Liver (tissue), 9 donors: ENCODE results near the gene RASAL2. TPM values are rescaled to one million over a fixed set of nuclear protein-coding genes. Genes with fewer than 3 reads are reported as not detected.

ENCODE experiments used
- DNase-seq: peaks from one replicate; pipeline ENCODE4 v3.0.0-alpha.2; 2017; ENCODE audit warnings: low spot score
- H3K27ac ChIP-seq, 2 donors: one replicate each; pipeline ENCODE4 v1.7.0; 2013; ENCODE audit warnings: inconsistent platforms in 2 of 2, low read length in 2 of 2, control low read depth in 1 of 2, low read depth in 1 of 2, mild to moderate bottlenecking in 1 of 2
- H3K27me3 ChIP-seq, 4 donors: one replicate each; pipeline versions ENCODE4 v1.6.1 to v1.7.0; 2013; ENCODE audit warnings: low read length in 3 of 4, inconsistent platforms in 1 of 4, mild to moderate bottlenecking in 1 of 4, moderate library complexity in 1 of 4; ENCODE audit not compliant: control insufficient read depth in 4 of 4, insufficient read depth in 4 of 4
- H3K36me3 ChIP-seq, 4 donors: one replicate each; pipeline versions ENCODE4 v1.6.1 to v1.7.0; 2013; ENCODE audit warnings: low read length in 3 of 4, mild to moderate bottlenecking in 3 of 4, low read depth in 1 of 4, moderate library complexity in 1 of 4; ENCODE audit not compliant: control insufficient read depth in 4 of 4, insufficient read depth in 3 of 4
- H3K4me1 ChIP-seq, 4 donors: one replicate each; pipeline versions ENCODE4 v1.6.1 to v1.7.0; 2013; ENCODE audit warnings: low read length in 3 of 4, mild to moderate bottlenecking in 3 of 4, moderate library complexity in 1 of 4; ENCODE audit not compliant: control insufficient read depth in 4 of 4, insufficient read depth in 4 of 4
- H3K4me3 ChIP-seq, 3 donors: one replicate each; pipeline versions ENCODE4 v1.6.1 to v1.7.0; 2013; ENCODE audit warnings: low read length in 3 of 3, control low read depth in 1 of 3, low read depth in 1 of 3, mild to moderate bottlenecking in 1 of 3
- H3K9ac ChIP-seq, 2 donors: one replicate each; pipeline ENCODE4 v1.7.0; 2013; ENCODE audit warnings: low read length in 2 of 2, mild to moderate bottlenecking in 2 of 2, moderate library complexity in 2 of 2, control low read depth in 1 of 2, low read depth in 1 of 2
- H3K9me3 ChIP-seq, 4 donors: one replicate each; pipeline versions ENCODE4 v1.6.1 to v1.7.0; 2013; ENCODE audit warnings: low read length in 3 of 4; ENCODE audit not compliant: control insufficient read depth in 4 of 4
- EGR1 ChIP-seq, 2 donors: IDR thresholded peaks; 2 replicates each; pipeline ENCODE4 v1.6.1; 2016 to 2018; ENCODE audit warnings: antibody characterized with exemption in 2 of 2, low read depth in 2 of 2
- FOXA2 ChIP-seq: IDR thresholded peaks from 2 replicates; pipeline ENCODE4 v1.6.1; 2016; ENCODE audit warnings: antibody characterized with exemption
- HNF4A ChIP-seq, 2 donors: conservative IDR thresholded peaks; 2 replicates each; pipeline ENCODE4 v1.6.1; 2016; ENCODE audit warnings: antibody characterized with exemption in 2 of 2, mild to moderate bottlenecking in 2 of 2
- JUND ChIP-seq, 2 donors: IDR thresholded peaks; 2 replicates each; pipeline ENCODE4 v1.6.1; 2016; ENCODE audit warnings: antibody characterized with exemption in 2 of 2
- NR2F2 ChIP-seq: IDR thresholded peaks from 2 replicates; pipeline ENCODE4 v1.6.1; 2016; ENCODE audit warnings: antibody characterized with exemption
- RAD21 ChIP-seq, 2 donors: IDR thresholded peaks; 2 replicates each; pipeline ENCODE4 v1.6.1; 2016; ENCODE audit warnings: antibody characterized with exemption in 2 of 2, mild to moderate bottlenecking in 2 of 2
- RXRA ChIP-seq, 2 donors: IDR thresholded peaks; 2 replicates each; pipeline ENCODE4 v1.6.1; 2017 to 2018; ENCODE audit warnings: antibody characterized with exemption in 2 of 2, mild to moderate bottlenecking in 1 of 2
- SP1 ChIP-seq: IDR thresholded peaks from 2 replicates; pipeline ENCODE4 v1.6.1; 2018; ENCODE audit warnings: antibody characterized with exemption, mild to moderate bottlenecking
- TAF1 ChIP-seq: conservative IDR thresholded peaks from 2 replicates; pipeline ENCODE4 v1.6.1; 2016; ENCODE audit warnings: antibody characterized with exemption, mild to moderate bottlenecking
- YY1 ChIP-seq: IDR thresholded peaks from 2 replicates; pipeline ENCODE4 v1.6.1; 2016; ENCODE audit warnings: antibody characterized with exemption, mild to moderate bottlenecking
- WGBS: extraction: QIAGEN DNeasy Blood & Tissue Kit; methylation state at CpG from one replicate; pipeline ENCODE4 v1.1.7; 2013; 5-methylcytosine and 5-hydroxymethylcytosine counted together
- polyA plus RNA-seq, 2 donors: library from polyadenylated mRNA; stranded (reverse) in 1 of 2; unstranded in 1 of 2; fragments of 200-250 nt in 1 of 2; fragments of >200 nt in 1 of 2; fragmentation: Nextera tagmentation in 1 of 2; extraction: Ambion mirVana in 1 of 2; gene quantifications; one replicate each; pipeline versions ENCODE4 v1.2.1 to v1.2.3, GENCODE V29; 2013 to 2015
- total RNA-seq, 2 donors: library from RNA; depleted of rRNA; stranded (reverse); fragments of >200 nt; gene quantifications; one replicate each; pipeline ENCODE4 v1.2.3, GENCODE V29; 2014
- TF ChIP-seq, protein P1 (sequence below): fragments of 150-350 bp; IDR thresholded peaks from 2 replicates; pipeline ENCODE4 v1.5.1; 2017; ENCODE audit warnings: improper control_type of control experiment, low read depth, low read length; ENCODE audit not compliant: missing input control
- TF ChIP-seq, protein P2 (sequence below): IDR thresholded peaks from 2 replicates; pipeline ENCODE4 v1.6.1; 2016; ENCODE audit warnings: antibody characterized with exemption, mild to moderate bottlenecking
- TF ChIP-seq, protein P3 (sequence below): IDR thresholded peaks from 2 replicates; pipeline ENCODE4 v1.6.1; 2016; ENCODE audit warnings: antibody characterized with exemption
- donor health status: healthy.
- donor health status: healthy.
- donor health status: healthy.
- donor health status: healthy.
- donor health status: healthy.

Gene RASAL2
- total and polyA plus RNA-seq, 4 donors = 1.8 to 8.1 (median 4.1) TPM

- TF ChIP-seq SP1 = no peak
- no peak for TF ChIP-seq TAF1
- TF ChIP-seq, protein P1, sequence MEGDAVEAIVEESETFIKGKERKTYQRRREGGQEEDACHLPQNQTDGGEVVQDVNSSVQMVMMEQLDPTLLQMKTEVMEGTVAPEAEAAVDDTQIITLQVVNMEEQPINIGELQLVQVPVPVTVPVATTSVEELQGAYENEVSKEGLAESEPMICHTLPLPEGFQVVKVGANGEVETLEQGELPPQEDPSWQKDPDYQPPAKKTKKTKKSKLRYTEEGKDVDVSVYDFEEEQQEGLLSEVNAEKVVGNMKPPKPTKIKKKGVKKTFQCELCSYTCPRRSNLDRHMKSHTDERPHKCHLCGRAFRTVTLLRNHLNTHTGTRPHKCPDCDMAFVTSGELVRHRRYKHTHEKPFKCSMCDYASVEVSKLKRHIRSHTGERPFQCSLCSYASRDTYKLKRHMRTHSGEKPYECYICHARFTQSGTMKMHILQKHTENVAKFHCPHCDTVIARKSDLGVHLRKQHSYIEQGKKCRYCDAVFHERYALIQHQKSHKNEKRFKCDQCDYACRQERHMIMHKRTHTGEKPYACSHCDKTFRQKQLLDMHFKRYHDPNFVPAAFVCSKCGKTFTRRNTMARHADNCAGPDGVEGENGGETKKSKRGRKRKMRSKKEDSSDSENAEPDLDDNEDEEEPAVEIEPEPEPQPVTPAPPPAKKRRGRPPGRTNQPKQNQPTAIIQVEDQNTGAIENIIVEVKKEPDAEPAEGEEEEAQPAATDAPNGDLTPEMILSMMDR = no peak
- TF ChIP-seq RXRA (IDR thresholded peaks at IDR 0.05) = no peak
- TF ChIP-seq RAD21 (IDR thresholded peaks at IDR 0.05) = no peak
- TF ChIP-seq, protein P2, sequence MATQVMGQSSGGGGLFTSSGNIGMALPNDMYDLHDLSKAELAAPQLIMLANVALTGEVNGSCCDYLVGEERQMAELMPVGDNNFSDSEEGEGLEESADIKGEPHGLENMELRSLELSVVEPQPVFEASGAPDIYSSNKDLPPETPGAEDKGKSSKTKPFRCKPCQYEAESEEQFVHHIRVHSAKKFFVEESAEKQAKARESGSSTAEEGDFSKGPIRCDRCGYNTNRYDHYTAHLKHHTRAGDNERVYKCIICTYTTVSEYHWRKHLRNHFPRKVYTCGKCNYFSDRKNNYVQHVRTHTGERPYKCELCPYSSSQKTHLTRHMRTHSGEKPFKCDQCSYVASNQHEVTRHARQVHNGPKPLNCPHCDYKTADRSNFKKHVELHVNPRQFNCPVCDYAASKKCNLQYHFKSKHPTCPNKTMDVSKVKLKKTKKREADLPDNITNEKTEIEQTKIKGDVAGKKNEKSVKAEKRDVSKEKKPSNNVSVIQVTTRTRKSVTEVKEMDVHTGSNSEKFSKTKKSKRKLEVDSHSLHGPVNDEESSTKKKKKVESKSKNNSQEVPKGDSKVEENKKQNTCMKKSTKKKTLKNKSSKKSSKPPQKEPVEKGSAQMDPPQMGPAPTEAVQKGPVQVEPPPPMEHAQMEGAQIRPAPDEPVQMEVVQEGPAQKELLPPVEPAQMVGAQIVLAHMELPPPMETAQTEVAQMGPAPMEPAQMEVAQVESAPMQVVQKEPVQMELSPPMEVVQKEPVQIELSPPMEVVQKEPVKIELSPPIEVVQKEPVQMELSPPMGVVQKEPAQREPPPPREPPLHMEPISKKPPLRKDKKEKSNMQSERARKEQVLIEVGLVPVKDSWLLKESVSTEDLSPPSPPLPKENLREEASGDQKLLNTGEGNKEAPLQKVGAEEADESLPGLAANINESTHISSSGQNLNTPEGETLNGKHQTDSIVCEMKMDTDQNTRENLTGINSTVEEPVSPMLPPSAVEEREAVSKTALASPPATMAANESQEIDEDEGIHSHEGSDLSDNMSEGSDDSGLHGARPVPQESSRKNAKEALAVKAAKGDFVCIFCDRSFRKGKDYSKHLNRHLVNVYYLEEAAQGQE = no peak
- TF ChIP-seq, protein P3, sequence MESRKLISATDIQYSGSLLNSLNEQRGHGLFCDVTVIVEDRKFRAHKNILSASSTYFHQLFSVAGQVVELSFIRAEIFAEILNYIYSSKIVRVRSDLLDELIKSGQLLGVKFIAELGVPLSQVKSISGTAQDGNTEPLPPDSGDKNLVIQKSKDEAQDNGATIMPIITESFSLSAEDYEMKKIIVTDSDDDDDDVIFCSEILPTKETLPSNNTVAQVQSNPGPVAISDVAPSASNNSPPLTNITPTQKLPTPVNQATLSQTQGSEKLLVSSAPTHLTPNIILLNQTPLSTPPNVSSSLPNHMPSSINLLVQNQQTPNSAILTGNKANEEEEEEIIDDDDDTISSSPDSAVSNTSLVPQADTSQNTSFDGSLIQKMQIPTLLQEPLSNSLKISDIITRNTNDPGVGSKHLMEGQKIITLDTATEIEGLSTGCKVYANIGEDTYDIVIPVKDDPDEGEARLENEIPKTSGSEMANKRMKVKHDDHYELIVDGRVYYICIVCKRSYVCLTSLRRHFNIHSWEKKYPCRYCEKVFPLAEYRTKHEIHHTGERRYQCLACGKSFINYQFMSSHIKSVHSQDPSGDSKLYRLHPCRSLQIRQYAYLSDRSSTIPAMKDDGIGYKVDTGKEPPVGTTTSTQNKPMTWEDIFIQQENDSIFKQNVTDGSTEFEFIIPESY = no peak
- no peak for TF ChIP-seq YY1
- TF ChIP-seq FOXA2 = no peak
- no peak for TF ChIP-seq NR2F2
- no peak for TF ChIP-seq HNF4A (conservative IDR thresholded peaks at IDR 0.05)
- no peak for TF ChIP-seq EGR1 (IDR thresholded peaks at IDR 0.05; ENCODE audit: low read depth in 2 of 2)
Measured at GRCh38 chr1:178050084-178050483, 43.8 kb upstream of the RASAL2 start.

DNA sequence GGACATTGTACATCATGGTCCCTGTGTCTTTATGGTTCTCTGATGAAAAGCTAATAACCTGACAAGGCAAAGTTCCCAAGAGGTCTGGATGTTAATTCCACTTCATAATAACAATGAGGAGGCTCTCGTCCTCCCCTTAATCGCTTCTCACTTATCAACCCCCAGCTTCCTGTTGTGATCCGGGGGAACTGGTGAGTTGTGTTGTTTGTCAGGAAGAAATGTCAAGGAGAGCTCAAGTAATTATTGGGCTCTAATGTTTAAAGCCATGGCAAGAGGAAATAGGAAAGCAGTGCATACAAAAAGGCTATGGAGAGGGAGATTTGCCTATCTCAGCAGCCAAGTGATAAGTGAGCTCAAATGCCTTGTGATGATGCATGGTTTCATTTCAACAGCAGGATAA is 42.8 kb upstream of the RASAL2 start:
- no peak for DNase-seq
- no peak overlapping the region for H3K9ac ChIP-seq
- H3K36me3 ChIP-seq = no peaks in the 10 kb centered on the region
- 62% methylated on average over 3 of the region's 3 CpGs for WGBS
- no peaks in the 10 kb centered on the region for H3K9me3 ChIP-seq
- no peaks in the 10 kb centered on the region for H3K27me3 ChIP-seq
- no peak overlapping the region for H3K27ac ChIP-seq
- H3K4me3 ChIP-seq = no peak overlapping the region
- H3K4me1 ChIP-seq = peaks cover 2 to 18% (median 10%) of the 10 kb centered on the region in 4 donors
- TF ChIP-seq NR2F2 (peak; percentile 69), JUND (IDR thresholded peaks at IDR 0.05) (no peak)

More at GRCh38 chr1:178050084-178050483, 43.8 kb upstream of the RASAL2 start:
- no peak for DNase-seq
- WGBS = 81% methylated on average over 6 of the region's 6 CpGs
- Histone ChIP-seq H3K27me3 (no peaks in the 10 kb centered on the region), H3K4me1 (peaks cover 0 to 10% (median 7%) of the 10 kb centered on the region in 4 donors), H3K9ac (no peak overlapping the region), H3K4me3 (no peak overlapping the region), H3K27ac (no peak overlapping the region), H3K9me3 (no peaks in the 10 kb centered on the region), H3K36me3 (no peaks in the 10 kb centered on the region)
